A549 treated with AZD2906 at 1 μM for 4 hours (cell line): Measurements from ENCODE around the gene TBCCD1. TPM values are rescaled to one million over a fixed set of nuclear protein-coding genes. Genes with fewer than 3 reads are reported as not detected.

Source experiments
- total RNA-seq: library from RNA; stranded (reverse); fragments of 200-300 nt; extraction: Qiagen RNA extraction; gene quantifications from 5 replicates; pipeline ENCODE4 v1.2.3, GENCODE V29; 2022

TBCCD1 gene
- total RNA-seq = 5.2 to 8.4 TPM (median 6.3 TPM) in 5 replicates

DNA sequence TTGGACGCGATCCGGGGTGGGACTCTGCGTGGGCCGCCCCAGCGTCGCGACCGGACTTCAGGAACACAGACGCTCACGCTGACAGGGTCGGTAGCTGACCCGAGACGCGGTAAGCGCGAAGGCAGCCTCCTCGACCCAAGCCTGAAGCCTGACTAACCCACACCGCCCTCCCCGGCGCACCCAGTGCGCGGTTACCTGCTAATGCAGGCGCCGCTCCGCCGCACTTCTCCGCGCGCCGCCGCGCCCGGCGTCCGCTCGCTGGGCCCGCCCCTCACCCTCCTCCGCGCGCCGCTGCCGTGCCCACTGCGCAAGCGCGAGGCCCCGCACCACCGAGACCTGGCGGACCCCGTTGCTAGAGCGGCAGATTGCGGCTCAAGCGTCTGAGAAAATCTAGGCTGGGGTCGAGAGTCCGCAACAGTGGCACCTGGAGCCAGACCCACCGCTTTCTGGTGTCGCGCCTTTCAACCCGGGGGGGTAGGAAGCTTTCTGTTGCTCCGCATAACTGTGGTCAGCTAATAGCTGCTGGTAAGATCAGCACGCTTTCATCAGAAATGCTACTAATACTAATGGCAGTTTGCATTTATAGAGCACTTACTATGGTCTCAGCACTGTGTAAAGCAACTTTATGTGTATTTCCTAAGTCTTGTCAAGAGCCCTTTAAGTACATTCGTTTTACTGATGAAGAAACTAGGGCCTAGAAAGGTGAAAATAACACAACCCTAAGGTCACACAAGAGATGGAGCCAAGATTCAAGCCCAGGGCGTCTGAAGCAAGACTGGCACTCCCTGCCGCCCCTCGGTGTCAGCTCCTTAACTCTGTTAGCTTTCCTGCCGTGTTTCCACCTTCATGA is at the start of gene TBCCD1:
TSS of gene TBCCD1 (minus strand) at position 268 of the 850 bp plus-strand sequence. CDS start 3,010 bp downstream, outside the sequence.

DNA sequence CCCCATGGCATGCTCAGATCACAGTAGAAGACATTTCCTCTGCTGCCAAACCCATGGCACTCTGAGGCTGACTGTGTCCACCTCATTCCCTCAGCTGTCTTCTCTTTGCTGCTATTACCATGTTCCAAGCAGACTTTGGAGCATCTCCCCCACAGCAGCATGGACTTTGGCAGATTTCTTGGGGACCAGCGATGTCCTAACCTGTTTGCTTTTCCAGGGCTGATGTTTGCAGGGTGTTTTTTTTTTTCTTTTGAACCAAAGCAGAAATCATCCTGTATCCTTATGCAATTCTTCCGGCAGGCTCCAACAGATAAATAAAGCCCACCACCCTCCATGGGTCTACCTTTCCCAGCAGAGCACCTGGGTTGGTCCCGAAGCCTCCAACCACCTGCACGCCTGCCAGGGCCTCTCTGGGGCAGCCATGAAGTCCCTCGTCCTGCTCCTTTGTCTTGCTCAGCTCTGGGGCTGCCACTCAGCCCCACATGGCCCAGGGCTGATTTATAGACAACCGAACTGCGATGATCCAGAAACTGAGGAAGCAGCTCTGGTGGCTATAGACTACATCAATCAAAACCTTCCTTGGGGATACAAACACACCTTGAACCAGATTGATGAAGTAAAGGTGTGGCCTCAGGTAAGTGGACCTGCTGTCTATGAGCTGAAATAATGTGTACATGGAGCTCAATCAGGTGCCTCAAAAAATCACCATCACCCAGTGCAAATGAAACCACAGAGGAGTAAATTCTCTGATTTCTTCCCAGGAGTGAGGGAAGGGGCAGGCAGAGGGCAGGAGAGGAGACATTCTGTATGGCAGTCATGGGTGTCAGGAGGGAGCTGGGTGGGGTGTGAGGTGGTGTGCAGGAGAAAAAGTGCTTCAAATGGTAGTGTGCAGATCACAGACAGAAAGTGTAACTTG is 45.8 kb upstream of the TBCCD1 start, which contains the start of gene AHSG:
TSS of gene AHSG (plus strand) at position 340 of the 916 bp plus-strand sequence. CDS start at position 422, 82 bp downstream.

DNA sequence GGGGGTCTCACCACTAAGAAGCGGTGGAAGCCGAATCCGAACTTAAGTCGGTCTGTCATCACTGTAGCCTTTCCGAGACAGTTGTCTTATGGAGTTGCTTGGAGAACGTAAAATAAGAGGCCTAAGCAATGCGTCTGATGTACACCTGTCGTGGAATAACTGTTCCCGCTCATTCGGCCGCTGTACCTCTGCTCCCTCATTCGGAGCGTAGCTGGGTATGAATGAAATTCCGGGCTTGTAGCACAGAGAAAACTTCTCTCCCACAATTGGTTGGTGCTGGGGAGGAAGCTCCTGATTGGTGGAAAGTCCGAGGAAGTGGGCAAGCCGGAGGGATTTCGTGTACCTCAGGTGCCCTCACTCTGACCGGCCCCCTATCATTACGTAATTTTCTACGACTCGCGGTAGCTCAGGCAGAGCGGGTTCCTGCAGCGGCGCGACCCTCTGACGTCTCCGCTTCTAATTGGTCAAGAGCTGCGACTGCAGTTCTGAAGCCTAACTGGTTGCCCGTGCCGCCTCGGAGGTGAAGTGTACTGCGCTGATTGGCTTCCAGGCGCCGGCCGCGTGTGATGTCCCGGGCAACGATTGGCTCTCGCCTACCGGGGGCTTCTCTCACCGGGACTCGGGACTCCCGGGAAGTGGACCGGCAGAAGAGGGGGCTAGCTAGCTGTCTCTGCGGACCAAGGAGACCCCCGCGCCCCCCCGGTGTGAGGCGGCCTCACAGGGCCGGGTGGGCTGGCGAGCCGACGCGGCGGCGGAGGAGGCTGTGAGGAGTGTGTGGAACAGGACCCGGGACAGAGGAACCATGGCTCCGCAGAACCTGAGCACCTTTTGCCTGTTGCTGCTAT is 3.2 kb upstream of the TBCCD1 start, which contains the start of gene DNAJB11:
TSS of gene DNAJB11 (plus strand) at position 625 of the 845 bp plus-strand sequence. CDS start at position 803, 178 bp downstream.

GRCh38 chr3:186544281-186544680 is 22.9 kb downstream of the TBCCD1 start, which contains the start of gene CRYGS:
CRYGS (minus strand) TSS chr3:186544380; CDS start chr3:186544326, 54 bp downstream.

Other genes with a start within 250 kb of the TBCCD1 start
- 6.5 to 12.3 TPM (median 7.0 TPM) in 5 replicates for gene DGKG, start 205.1 kb downstream of the TBCCD1 start, total RNA-seq
- gene CRYGS, start 23.0 kb downstream of the TBCCD1 start, total RNA-seq = 0.39 to 0.85 TPM (median 0.63 TPM) in 5 replicates
- 47.3 to 55.3 TPM (median 50.5 TPM) in 5 replicates for gene DNAJB11, start 3.4 kb upstream of the TBCCD1 start, total RNA-seq
- gene AHSG, start 45.7 kb upstream of the TBCCD1 start, total RNA-seq = 0.05 to 0.12 TPM (median 0.06 TPM) in 4 of 5 replicates, not detected in the other
- gene FETUB, start 73.1 kb upstream of the TBCCD1 start, total RNA-seq = 0.08 to 0.34 TPM (median 0.15 TPM) in 5 replicates
- gene HRG, start 98.7 kb upstream of the TBCCD1 start, total RNA-seq = not detected in 5 replicates
- 0.03 TPM in 3 of 5 replicates, not detected in the others for gene KNG1, start 150.0 kb upstream of the TBCCD1 start, total RNA-seq
- gene EIF4A2, start 216.2 kb upstream of the TBCCD1 start, total RNA-seq = 126 to 141 TPM (median 129 TPM) in 5 replicates
- gene RFC4, start 239.1 kb upstream of the TBCCD1 start, total RNA-seq = 42.7 to 61.9 TPM (median 43.0 TPM) in 5 replicates